Sigmoid colon (tissue), 4 donors: ENCODE measurements around the gene RPH3AL.

Experiments
- POLR2A ChIP-seq, 2 donors: fragments of 450-650 bp; IDR thresholded peaks; one replicate each; pipeline ENCODE4 v1.6.1; 2016; ENCODE audit warnings: antibody characterized with exemption in 2 of 2, mild to moderate bottlenecking in 2 of 2, moderate library complexity in 2 of 2
- POLR2AphosphoS5 ChIP-seq, 4 donors: sonication (generic); formaldehyde crosslinking; IDR thresholded peaks; one replicate each; pipeline ENCODE4 v1.6.1; 2017; ENCODE audit warnings: antibody characterized with exemption in 4 of 4
- TF ChIP-seq, protein P1 (sequence below), 4 experiments: fragments of 450-650 bp in 3 of 4; fragments of 200-600 bp in 1 of 4; IDR thresholded peaks; one replicate each; pipeline ENCODE4 v1.5.1; 2016 to 2019; ENCODE audit warnings: antibody characterized with exemption in 4 of 4, mild to moderate bottlenecking in 3 of 4, moderate library complexity in 2 of 4

- TF ChIP-seq POLR2A (IDR thresholded peaks at IDR 0.05), result no peak
- TF ChIP-seq, protein P1, sequence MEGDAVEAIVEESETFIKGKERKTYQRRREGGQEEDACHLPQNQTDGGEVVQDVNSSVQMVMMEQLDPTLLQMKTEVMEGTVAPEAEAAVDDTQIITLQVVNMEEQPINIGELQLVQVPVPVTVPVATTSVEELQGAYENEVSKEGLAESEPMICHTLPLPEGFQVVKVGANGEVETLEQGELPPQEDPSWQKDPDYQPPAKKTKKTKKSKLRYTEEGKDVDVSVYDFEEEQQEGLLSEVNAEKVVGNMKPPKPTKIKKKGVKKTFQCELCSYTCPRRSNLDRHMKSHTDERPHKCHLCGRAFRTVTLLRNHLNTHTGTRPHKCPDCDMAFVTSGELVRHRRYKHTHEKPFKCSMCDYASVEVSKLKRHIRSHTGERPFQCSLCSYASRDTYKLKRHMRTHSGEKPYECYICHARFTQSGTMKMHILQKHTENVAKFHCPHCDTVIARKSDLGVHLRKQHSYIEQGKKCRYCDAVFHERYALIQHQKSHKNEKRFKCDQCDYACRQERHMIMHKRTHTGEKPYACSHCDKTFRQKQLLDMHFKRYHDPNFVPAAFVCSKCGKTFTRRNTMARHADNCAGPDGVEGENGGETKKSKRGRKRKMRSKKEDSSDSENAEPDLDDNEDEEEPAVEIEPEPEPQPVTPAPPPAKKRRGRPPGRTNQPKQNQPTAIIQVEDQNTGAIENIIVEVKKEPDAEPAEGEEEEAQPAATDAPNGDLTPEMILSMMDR (IDR thresholded peaks at IDR 0.05), result no peak
- TF ChIP-seq POLR2AphosphoS5 (IDR thresholded peaks at IDR 0.05), result no peak
Measured at GRCh38 chr17:179066-179432, 173.6 kb downstream of the RPH3AL start.
